EL (cell line): ENCODE results near the gene LEMD3.
A peak's percentile ranks its signal among the peaks of the same experiment; 100 is the strongest.

ENCODE experiments used
- DNase-seq: peaks from one replicate; pipeline ENCODE4 v3.0.0-alpha.2; 2016

Gene LEMD3

DNA sequence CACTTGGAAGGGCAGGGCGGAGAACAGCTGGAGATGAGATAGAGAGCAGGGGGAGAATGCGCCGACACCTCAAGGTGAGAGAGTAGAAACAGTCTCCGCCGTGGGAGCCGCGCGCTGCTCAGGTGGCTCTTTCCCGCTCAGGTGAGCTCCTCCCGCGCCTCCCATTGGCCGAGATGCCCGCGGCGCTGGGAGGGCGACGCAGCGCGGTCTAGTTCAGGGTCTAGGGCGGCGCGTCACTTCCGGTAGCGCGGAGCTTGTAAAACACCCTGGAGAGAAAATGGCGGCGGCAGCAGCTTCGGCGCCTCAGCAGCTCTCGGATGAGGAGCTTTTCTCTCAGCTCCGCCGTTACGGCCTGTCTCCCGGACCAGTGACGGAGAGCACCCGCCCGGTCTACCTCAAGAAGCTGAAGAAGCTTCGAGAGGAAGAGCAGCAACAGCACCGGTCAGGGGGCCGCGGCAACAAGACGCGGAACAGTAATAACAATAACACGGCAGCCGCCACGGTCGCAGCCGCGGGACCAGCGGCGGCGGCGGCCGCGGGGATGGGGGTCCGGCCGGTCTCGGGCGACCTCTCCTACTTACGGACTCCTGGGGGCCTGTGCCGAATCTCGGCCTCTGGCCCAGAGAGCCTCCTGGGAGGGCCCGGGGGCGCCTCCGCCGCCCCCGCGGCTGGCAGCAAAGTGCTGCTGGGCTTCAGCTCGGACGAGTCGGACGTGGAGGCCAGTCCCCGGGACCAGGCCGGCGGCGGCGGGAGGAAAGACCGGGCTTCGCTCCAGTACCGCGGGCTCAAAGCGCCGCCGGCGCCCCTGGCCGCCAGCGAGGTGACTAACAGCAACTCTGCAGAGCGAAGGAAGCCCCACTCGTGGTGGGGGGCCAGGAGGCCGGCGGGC, at the start of gene LEMD3:
Gene LEMD3, plus strand, starts transcription at position 264 of the 889 bp plus-strand sequence. Its CDS starts 14 bp downstream, at position 278.
- peak; percentile 88 for DNase-seq

DNA sequence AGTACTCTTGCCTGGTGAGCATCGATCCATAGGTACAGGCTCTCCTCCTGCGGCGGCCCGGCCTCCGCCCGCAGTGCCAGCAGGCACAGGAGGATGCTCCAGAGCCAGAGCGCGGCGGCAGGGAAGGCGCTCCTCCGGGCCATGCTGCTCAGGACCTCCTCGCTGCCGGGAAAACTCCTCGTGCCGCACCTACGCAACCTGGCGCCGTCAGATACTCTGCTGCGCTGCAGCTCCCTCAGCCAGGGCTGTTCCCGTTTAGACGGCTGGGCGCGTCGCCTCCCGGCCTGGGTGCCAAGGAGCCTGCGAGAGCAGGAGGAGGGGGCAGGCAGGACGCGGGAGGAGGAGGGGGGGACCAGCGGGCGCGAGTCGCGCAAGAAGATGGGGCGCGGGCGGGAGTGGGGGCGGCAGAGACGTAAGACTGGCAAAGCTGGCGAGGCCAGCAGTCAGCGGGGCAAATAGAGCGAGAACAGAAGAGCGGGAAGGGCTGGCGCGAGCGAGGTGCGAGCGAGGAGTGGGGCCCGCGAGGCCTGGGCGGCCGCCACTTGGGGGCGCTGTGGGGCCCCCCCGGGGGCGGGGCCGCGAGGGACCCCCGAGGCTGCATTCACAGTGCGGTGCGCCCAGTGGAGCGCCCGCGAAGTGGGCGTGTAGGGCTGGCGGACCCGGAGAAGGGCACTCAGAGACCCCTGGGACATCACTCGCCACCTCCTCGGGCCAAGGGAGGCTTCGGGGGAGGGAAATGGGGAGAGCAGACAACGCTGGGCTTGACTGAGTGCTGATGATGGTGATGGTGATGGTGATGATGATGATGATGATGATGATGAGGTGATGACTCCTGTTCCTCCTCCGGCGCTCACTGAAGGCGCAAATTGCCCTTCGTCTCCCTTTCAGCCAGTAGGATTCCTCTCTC, 48.1 kb upstream of the LEMD3 start, which contains the start of gene WIF1:
Gene WIF1, minus strand, starts transcription at position 257 of the 907 bp plus-strand sequence. Its CDS starts 114 bp downstream, at position 143.
- DNase-seq: peak; percentile 5

- no peak for DNase-seq
Measured at GRCh38 chr12:65121956-65122469, 47.4 kb upstream of the LEMD3 start.

- DNase-seq: no peak
Measured at GRCh38 chr12:65122703-65123102, 46.7 kb upstream of the LEMD3 start.

DNA sequence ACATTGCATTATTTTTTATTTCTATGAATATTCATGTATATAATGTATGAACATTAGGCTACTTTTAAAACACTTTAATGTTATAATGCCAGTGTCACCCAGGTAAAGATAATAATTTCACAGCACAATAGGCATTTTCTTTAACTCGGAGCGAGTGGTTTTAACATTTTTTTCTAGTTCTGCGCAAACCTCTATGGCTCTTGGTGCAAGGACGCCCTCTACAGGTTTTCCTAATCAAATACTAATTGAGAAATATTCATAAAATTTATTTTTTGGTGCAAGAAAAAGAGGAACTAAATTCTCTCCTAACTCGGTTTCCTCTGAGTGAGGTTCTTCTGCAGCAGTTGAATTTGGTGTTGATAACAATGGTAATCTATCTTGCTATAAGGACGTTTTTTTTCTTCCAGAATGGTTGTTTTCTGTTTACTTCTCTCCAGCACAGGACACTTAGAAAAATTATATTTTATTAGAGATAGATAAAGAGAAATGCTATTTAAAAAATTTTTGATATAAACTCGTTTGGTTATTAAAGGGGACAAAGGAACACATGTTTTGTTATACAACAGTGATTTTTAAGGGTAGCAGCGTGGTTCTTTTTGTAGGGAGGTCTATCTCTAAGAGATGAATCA, 45.8 kb upstream of the LEMD3 start:
- peak; percentile 37 for DNase-seq

DNA sequence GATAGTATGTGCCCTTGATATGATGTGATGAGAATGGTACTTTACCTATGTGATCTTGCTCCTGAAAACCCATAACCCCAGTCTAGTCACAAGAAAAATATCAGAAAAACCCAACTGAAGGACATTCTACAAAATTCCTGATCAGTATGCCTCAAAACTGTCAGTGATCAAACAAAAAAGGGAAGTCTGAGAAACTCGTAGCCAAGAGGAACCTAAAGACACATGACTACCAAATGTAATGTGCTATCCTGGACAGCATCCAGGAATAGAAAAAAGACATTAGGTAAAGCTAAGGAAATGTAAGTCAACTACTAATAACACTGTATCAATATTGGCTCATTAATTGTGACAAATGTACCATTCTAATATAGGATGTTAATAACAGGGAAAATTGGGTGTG, 44.1 kb upstream of the LEMD3 start:
- no peak for DNase-seq

- no peak for DNase-seq
Measured at GRCh38 chr12:65125975-65126374, 43.4 kb upstream of the LEMD3 start.

DNA sequence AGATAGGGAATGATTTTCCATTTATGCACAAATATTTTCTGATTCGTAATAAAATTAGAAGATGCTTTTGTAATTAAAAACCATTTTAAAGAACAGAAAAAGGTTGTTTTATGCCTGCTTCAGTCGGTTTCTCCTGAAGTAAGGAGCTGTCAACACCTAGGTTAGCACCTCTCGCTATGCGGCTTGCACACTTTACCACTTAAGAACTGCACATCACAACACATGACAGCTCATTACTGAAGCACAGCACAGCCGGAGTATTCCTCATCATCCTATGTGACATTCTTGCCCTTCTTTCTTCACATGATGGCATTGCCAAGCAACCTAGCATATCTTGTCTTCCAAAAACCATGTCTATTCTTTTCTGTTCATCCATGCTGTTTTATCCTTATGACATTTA, 42.9 kb upstream of the LEMD3 start:
- no peak for DNase-seq

- DNase-seq: no peak
Measured at GRCh38 chr12:65133879-65134278, 35.5 kb upstream of the LEMD3 start.

DNA sequence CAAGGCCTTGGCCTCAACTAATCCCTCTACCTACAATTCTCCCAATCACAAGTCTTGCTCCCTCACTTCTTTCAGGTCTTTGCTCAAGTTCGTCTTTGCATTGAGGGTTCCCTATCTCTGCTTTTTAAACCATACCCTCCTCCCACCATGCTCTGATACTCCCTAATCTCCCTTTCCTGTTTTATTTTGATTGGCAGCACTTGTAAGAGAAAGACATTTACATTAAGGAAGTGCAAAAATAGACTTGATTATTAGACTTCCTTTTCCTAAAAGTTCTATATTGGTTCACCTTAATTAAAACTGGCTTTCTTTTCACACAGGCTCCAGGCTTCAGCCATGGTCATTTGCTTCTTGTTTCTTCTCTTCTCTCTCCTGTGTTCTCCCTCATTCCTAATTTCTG, 30.0 kb upstream of the LEMD3 start:
- DNase-seq: no peak

- DNase-seq: no peak
Measured at GRCh38 chr12:65140738-65141137, 28.6 kb upstream of the LEMD3 start.

GRCh38 chr12:65147312-65147905, 22.0 kb upstream of the LEMD3 start:
- DNase-seq: no peak

DNA sequence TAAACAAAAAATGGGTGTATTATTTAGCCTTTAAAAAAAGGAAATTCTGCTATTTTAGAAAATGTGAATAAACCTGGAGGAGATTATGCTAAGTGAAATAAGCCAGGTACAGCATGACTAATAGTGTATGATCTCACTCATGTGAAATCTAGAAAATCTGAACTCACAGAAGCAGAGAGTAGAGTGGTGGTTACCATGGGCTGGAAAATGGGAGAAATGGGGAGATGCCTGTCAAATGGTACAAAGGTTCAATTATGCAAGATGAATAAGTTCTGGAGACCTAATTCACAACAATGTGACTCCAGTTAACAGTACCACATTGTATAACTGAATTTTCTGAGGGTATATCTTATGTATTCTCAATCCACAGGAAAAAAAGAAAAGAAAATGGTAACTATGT, 17.4 kb upstream of the LEMD3 start:
- no peak for DNase-seq

- no peak for DNase-seq
Measured at GRCh38 chr12:65152596-65152995, 16.8 kb upstream of the LEMD3 start.

- DNase-seq: no peak
Measured at GRCh38 chr12:65155784-65156183, 13.6 kb upstream of the LEMD3 start.

GRCh38 chr12:65156366-65156841, 13.0 kb upstream of the LEMD3 start:
- no peak for DNase-seq

DNA sequence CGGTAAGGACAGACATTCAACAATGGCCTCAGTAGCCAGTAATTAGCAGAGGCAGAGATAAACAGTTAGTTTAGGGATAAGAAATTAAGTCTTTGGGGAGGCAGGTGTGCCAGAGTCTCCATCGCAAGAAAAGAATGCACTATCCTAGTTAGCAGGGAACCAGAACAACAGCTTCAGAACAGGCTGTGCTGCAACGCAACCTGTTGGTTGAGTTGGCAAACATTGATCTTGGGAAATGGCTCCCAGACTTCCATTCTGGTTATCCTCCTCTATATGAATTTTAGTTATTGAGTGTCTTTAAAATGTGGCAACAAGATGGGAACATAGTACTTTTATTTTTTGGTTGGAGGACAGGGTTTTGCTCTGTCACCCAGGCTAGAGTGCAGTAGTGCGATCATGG, 12.3 kb upstream of the LEMD3 start:
- DNase-seq: no peak

- no peak for DNase-seq
Measured at GRCh38 chr12:65162609-65163008, 6.8 kb upstream of the LEMD3 start.

- no peak for DNase-seq
Measured at GRCh38 chr12:65164244-65164643, 5.1 kb upstream of the LEMD3 start.

GRCh38 chr12:65164774-65165173, 4.6 kb upstream of the LEMD3 start:
- no peak for DNase-seq

DNA sequence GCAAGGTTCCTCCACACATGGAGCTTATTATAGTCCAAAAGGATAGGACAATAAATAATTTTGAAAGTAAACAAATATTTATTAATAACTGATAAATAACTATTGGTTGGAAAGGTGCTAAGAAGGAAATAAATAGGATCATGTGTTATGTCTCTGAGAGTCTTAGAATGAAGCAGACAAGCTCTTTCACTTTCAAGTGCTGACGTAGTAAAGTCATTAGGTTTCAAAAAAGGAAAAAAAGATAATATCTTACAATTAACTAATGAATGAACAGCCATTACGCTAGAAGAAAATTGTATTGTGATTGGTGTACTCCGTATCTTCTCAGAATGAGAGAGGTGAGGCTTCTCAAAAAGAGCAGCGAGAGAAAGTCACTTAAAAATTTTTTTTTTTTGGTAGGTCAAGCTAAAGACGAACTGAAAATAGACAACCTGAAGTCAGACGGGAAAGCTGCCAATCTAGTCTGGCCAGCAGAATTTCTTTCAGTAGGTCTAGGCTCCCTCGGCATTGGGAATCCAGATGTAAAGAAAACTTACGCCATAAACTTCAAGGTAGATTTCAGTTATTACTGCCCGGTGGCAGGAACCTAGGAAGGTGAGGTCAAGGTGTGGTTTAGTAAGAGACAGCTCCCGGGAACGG, 583 bp upstream of the LEMD3 start:
- DNase-seq: no peak
